Measurements from ENCODE around the gene SMIM38.

SMIM38 gene

DNA sequence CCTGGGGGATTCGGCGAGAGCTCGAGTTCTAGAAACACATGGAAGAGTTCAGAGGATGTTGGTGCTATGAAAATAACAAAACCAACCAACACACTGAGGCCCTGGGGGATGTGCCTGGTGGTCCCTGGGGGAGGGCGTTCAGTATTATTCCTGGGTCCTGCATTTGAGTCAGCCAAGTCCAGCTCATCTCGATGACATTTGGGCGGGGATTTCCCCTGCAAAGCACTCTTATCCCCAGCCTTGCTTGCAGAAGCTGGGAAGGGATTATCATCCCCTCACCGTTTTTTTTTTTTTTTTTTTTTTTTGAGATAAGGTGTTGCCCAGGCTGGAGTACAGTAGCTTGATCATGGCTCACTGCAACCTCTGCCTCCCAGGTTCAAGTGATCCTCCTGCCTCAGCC lies 2.1 kb upstream of the SMIM38 start:
- Histone ChIP-seq H4K91ac (ENCODE audit: low read depth, low read length, poor library complexity) (no peak overlapping the region), H2AFZ (ENCODE audit: low read length) (no peak overlapping the region), H3K4me1 (ENCODE audit: control insufficient read depth in 2 of 2, insufficient read depth in 1 of 2, low read depth in 1 of 2, low read length in 2 of 2) (peaks cover 19 to 27% of the 10 kb centered on the region in 2 donors), H2AK5ac (ENCODE audit: low read depth, low read length) (no peak overlapping the region), H3K79me1 (ENCODE audit: low read depth, low read length) (no peaks in the 10 kb centered on the region), H3K9me3 (replicated peaks in 1 of 2; ENCODE audit: control insufficient read depth in 2 of 2, insufficient read depth in 1 of 2, low read depth in 1 of 2, low read length in 2 of 2) (no peaks in the 10 kb centered on the region), H2BK120ac (ENCODE audit: low read depth, low read length) (no peak overlapping the region), H3K18ac (ENCODE audit: low read length) (peak overlapping the region; percentile 50), H3K14ac (ENCODE audit: low read length) (no peak overlapping the region), H2BK12ac (ENCODE audit: low read length) (no peak overlapping the region), H3K36me3 (replicated peaks in 1 of 2; ENCODE audit: control insufficient read depth in 2 of 2, insufficient read depth in 2 of 2, low read length in 2 of 2) (no peaks in the 10 kb centered on the region), H3K27me3 (ENCODE audit: control insufficient read depth in 3 of 3, insufficient read depth in 3 of 3, low read depth in 1 of 3, low read length in 3 of 3) (peaks cover 0 to 13% (median 0%) of the 10 kb centered on the region in 3 experiments), H2BK15ac (ENCODE audit: low read length) (no peak overlapping the region), H3K9ac (ENCODE audit: low read depth, low read length, poor library complexity) (no peak overlapping the region), H3K4me3 (ENCODE audit: low read length in 2 of 2) (no peak overlapping the region), H3K4ac (ENCODE audit: low read length) (no peak overlapping the region), H2BK5ac (ENCODE audit: low read length) (no peak overlapping the region), H3K27ac (replicated peaks; ENCODE audit: low read length) (no peak overlapping the region), H4K8ac (ENCODE audit: low read depth, low read length) (no peak overlapping the region), H3K4me2 (ENCODE audit: insufficient read depth, low read length, poor library complexity, severe bottlenecking) (no peak overlapping the region), H3K23ac (ENCODE audit: low read depth, low read length, poor library complexity) (no peak overlapping the region)
- no CpG with 5 or more reads among the region's 7 CpGs for WGBS, 2 donors (ENCODE audit: extremely low coverage in 2 of 2, insufficient read length in 2 of 2, insufficient replicate concordance in 1 of 2)
- no peak for DNase-seq (ENCODE audit: low spot score)

DNA sequence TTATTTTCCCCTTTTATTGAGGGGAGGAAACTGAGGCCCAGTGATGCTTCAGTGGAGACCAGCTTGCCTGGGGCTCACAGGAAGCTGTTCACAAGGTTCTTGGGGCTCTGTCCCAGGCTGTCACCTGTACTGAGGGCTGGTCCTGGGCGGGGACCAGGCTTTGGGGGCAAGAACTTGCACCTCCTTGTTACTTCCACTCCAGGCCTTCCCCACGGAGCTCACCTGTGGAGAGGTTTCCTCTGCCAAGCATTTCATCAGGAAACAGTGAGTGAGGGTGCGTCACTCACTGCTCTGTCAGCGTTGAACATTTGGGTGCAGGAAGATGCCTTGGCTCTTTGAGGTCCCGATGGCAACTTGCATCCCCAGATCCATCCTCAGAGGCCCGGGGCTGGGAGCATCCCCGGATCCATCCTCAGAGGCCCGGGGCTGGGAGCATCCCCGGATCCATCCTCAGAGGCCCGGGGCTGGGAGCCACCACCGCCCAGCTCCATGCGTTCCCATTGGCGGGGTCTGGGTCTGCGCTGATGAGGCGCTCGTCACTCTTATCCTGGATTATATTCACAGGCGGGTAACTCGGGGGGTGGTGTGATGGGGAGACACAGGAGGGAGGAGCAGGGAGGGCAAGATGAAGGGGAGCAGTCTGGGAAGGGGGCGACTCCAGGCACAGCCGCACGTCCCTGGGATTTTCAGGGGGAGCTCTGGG lies 1.4 kb upstream of the SMIM38 start:
- H3K9ac ChIP-seq (ENCODE audit: low read depth, low read length, poor library complexity): peak overlapping the region; percentile 12
- no peak for DNase-seq (ENCODE audit: low spot score)
- no peak overlapping the region for H3K23ac ChIP-seq (ENCODE audit: low read depth, low read length, poor library complexity)
- H2BK120ac ChIP-seq (ENCODE audit: low read depth, low read length): no peak overlapping the region
- H3K4me1 ChIP-seq (ENCODE audit: control insufficient read depth in 2 of 2, insufficient read depth in 1 of 2, low read depth in 1 of 2, low read length in 2 of 2): peaks cover 19 to 27% of the 10 kb centered on the region in 2 donors
- peaks cover 0 to 4% of the 10 kb centered on the region in 2 donors for H3K9me3 ChIP-seq (replicated peaks in 1 of 2; ENCODE audit: control insufficient read depth in 2 of 2, insufficient read depth in 1 of 2, low read depth in 1 of 2, low read length in 2 of 2)
- no peak overlapping the region for H3K4ac ChIP-seq (ENCODE audit: low read length)
- H3K18ac ChIP-seq (ENCODE audit: low read length): peak overlapping the region; percentile 38
- no peak overlapping the region for H3K27ac ChIP-seq (replicated peaks; ENCODE audit: low read length)
- H2AFZ ChIP-seq (ENCODE audit: low read length): no peak overlapping the region
- no peak overlapping the region for H4K8ac ChIP-seq (ENCODE audit: low read depth, low read length)
- no CpG with 5 or more reads among the region's 21 CpGs for WGBS, 2 donors (ENCODE audit: extremely low coverage in 2 of 2, insufficient read length in 2 of 2, insufficient replicate concordance in 1 of 2)
- peak overlapping the region; percentile 99 for H2BK15ac ChIP-seq (ENCODE audit: low read length)
- H3K36me3 ChIP-seq (replicated peaks in 1 of 2; ENCODE audit: control insufficient read depth in 2 of 2, insufficient read depth in 2 of 2, low read length in 2 of 2): no peaks in the 10 kb centered on the region
- peaks cover 0 to 13% (median 0%) of the 10 kb centered on the region in 3 experiments for H3K27me3 ChIP-seq (ENCODE audit: control insufficient read depth in 3 of 3, insufficient read depth in 3 of 3, low read depth in 1 of 3, low read length in 3 of 3)
- no peak overlapping the region for H3K4me3 ChIP-seq (ENCODE audit: low read length in 2 of 2)
- H2BK12ac ChIP-seq (ENCODE audit: low read length): no peak overlapping the region
- H3K4me2 ChIP-seq (ENCODE audit: insufficient read depth, low read length, poor library complexity, severe bottlenecking): no peak overlapping the region
- no peak overlapping the region for H3K14ac ChIP-seq (ENCODE audit: low read length)
- H2AK5ac ChIP-seq (ENCODE audit: low read depth, low read length): peak overlapping the region; percentile 99
- peak overlapping the region; percentile 69 for H2BK5ac ChIP-seq (ENCODE audit: low read length)
- H4K91ac ChIP-seq (ENCODE audit: low read depth, low read length, poor library complexity): no peak overlapping the region
- H3K79me1 ChIP-seq (ENCODE audit: low read depth, low read length): no peaks in the 10 kb centered on the region

DNA sequence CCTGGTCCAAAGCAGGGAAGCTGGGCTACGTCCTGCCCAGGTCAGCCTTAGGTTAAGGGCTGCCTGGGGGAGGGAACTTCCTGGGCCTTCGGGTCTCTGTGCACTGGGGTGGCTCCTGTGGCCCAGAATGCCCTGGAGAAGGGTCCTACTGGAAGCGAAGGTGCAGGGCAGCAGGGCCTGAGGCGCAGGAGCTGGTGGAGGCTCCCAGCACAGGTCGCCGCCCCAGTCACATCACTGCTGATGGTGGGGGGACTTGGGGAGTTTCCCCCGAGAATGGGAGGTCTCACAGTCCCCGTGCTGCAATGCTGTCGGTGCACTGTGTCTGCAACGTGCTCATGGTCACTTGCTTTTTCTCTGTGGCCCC lies 815 bp upstream of the SMIM38 start:
- Histone ChIP-seq H2BK5ac (ENCODE audit: low read length) (peak overlapping the region; percentile 85), H3K14ac (ENCODE audit: low read length) (no peak overlapping the region), H3K23ac (ENCODE audit: low read depth, low read length, poor library complexity) (no peak overlapping the region), H3K9ac (ENCODE audit: low read depth, low read length, poor library complexity) (peak overlapping the region; percentile 30), H3K27me3 (ENCODE audit: control insufficient read depth in 3 of 3, insufficient read depth in 3 of 3, low read depth in 1 of 3, low read length in 3 of 3) (peaks cover 0 to 13% (median 0%) of the 10 kb centered on the region in 3 experiments), H3K4ac (ENCODE audit: low read length) (no peak overlapping the region), H3K4me2 (ENCODE audit: insufficient read depth, low read length, poor library complexity, severe bottlenecking) (no peak overlapping the region), H3K36me3 (replicated peaks in 1 of 2; ENCODE audit: control insufficient read depth in 2 of 2, insufficient read depth in 2 of 2, low read length in 2 of 2) (no peaks in the 10 kb centered on the region), H2AK5ac (ENCODE audit: low read depth, low read length) (peak overlapping the region; percentile 99), H3K9me3 (replicated peaks in 1 of 2; ENCODE audit: control insufficient read depth in 2 of 2, insufficient read depth in 1 of 2, low read depth in 1 of 2, low read length in 2 of 2) (peaks cover 0 to 4% of the 10 kb centered on the region in 2 donors), H2AFZ (ENCODE audit: low read length) (no peak overlapping the region), H3K27ac (replicated peaks; ENCODE audit: low read length) (no peak overlapping the region), H3K4me3 (ENCODE audit: low read length in 2 of 2) (no peak overlapping the region), H2BK15ac (ENCODE audit: low read length) (peak overlapping the region; percentile 99), H3K79me1 (ENCODE audit: low read depth, low read length) (no peaks in the 10 kb centered on the region), H2BK120ac (ENCODE audit: low read depth, low read length) (peak overlapping the region; percentile 87), H4K91ac (ENCODE audit: low read depth, low read length, poor library complexity) (no peak overlapping the region), H4K8ac (ENCODE audit: low read depth, low read length) (no peak overlapping the region), H2BK12ac (ENCODE audit: low read length) (peak overlapping the region; percentile 92), H3K4me1 (ENCODE audit: control insufficient read depth in 2 of 2, insufficient read depth in 1 of 2, low read depth in 1 of 2, low read length in 2 of 2) (peaks cover 19 to 27% of the 10 kb centered on the region in 2 donors), H3K18ac (ENCODE audit: low read length) (peak overlapping the region; percentile 38)
- no CpG with 5 or more reads among the region's 10 CpGs for WGBS, 2 donors (ENCODE audit: extremely low coverage in 2 of 2, insufficient read length in 2 of 2, insufficient replicate concordance in 1 of 2)
- no peak for DNase-seq (ENCODE audit: low spot score)

DNA sequence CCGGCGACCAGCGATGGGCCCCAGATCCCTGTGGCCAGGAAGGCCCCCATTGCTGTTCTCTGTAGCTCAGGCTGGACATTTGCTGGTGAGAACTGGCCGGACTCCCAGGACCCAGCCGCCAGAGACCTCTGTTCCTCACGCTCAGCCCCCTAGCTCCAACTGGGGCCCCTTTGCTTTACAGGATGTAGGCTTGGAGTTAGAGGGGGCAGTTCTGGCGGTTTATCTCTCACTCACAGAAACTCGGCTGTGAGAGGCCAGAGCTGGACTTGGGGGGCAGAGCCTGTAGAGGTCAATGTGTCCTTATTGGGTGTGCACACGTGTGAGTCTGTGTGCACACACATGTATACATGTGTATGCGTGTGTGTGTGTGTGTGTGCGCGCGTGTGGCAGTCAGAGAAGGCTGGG lies 502 bp downstream of the SMIM38 start:
- H3K9ac ChIP-seq (ENCODE audit: low read depth, low read length, poor library complexity): no peak overlapping the region
- DNase-seq (ENCODE audit: low spot score): no peak
- H3K79me1 ChIP-seq (ENCODE audit: low read depth, low read length): no peaks in the 10 kb centered on the region
- no peak overlapping the region for H3K14ac ChIP-seq (ENCODE audit: low read length)
- no peaks in the 10 kb centered on the region for H3K36me3 ChIP-seq (replicated peaks in 1 of 2; ENCODE audit: control insufficient read depth in 2 of 2, insufficient read depth in 2 of 2, low read length in 2 of 2)
- H2BK15ac ChIP-seq (ENCODE audit: low read length): peak overlapping the region; percentile 99
- H3K18ac ChIP-seq (ENCODE audit: low read length): peak overlapping the region; percentile 99
- peak overlapping the region; percentile 56 for H2BK120ac ChIP-seq (ENCODE audit: low read depth, low read length)
- peak overlapping the region; percentile 99 for H2AFZ ChIP-seq (ENCODE audit: low read length)
- no CpG with 5 or more reads among the region's 13 CpGs for WGBS, 2 donors (ENCODE audit: extremely low coverage in 2 of 2, insufficient read length in 2 of 2, insufficient replicate concordance in 1 of 2)
- H3K27ac ChIP-seq (replicated peaks; ENCODE audit: low read length): peak overlapping the region; percentile 83
- peak overlapping the region; percentile 99 for H2AK5ac ChIP-seq (ENCODE audit: low read depth, low read length)
- H3K9me3 ChIP-seq (replicated peaks in 1 of 2; ENCODE audit: control insufficient read depth in 2 of 2, insufficient read depth in 1 of 2, low read depth in 1 of 2, low read length in 2 of 2): peaks cover 0 to 4% of the 10 kb centered on the region in 2 donors
- peak overlapping the region; percentile 56 for H3K23ac ChIP-seq (ENCODE audit: low read depth, low read length, poor library complexity)
- H2BK12ac ChIP-seq (ENCODE audit: low read length): peak overlapping the region; percentile 79
- no peak overlapping the region for H3K4me2 ChIP-seq (ENCODE audit: insufficient read depth, low read length, poor library complexity, severe bottlenecking)
- H3K4me3 ChIP-seq (ENCODE audit: low read length in 2 of 2): no peak overlapping the region
- H3K4me1 ChIP-seq (ENCODE audit: control insufficient read depth in 2 of 2, insufficient read depth in 1 of 2, low read depth in 1 of 2, low read length in 2 of 2): peaks cover 19 to 27% of the 10 kb centered on the region in 2 donors
- H3K4ac ChIP-seq (ENCODE audit: low read length): peak overlapping the region; percentile 96
- no peak overlapping the region for H4K91ac ChIP-seq (ENCODE audit: low read depth, low read length, poor library complexity)
- H2BK5ac ChIP-seq (ENCODE audit: low read length): peak overlapping the region; percentile 85
- peaks cover 0 to 13% (median 0%) of the 10 kb centered on the region in 3 experiments for H3K27me3 ChIP-seq (ENCODE audit: control insufficient read depth in 3 of 3, insufficient read depth in 3 of 3, low read depth in 1 of 3, low read length in 3 of 3)
- H4K8ac ChIP-seq (ENCODE audit: low read depth, low read length): no peak overlapping the region
